ENCODE measurements around the gene RAB11A.

RAB11A gene

DNA sequence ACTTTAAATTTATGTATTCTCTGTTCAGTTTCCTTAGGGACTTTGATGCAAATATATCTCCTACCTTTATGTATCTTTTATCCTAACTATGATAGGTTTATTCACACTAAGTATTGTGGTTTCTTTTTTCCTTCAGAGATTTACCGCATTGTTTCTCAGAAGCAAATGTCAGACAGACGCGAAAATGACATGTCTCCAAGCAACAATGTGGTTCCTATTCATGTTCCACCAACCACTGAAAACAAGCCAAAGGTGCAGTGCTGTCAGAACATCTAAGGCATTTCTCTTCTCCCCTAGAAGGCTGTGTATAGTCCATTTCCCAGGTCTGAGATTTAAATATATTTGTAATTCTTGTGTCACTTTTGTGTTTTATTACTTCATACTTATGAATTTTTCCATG lies 18.3 kb downstream of the RAB11A start:
- DNase-seq: no peak

DNA sequence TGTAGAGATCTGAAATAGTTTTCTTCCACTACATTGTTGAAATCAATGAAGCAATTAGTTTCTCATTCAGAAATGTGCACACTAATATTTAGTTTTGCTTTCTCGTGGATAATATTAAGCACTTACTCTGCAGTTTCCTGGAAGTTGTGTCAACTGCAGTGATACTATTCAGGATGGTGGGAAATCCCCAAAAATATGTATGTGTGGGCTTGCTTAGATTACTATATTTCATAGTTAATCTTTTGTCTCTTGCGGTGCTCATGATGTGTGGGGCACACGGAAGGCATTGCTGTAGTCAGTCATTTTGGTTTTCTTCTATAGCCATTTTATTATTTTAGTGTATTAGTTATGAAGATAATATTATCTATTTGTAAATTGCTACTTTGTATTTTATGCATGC lies 19.7 kb downstream of the RAB11A start:
- DNase-seq: no peak

DNA sequence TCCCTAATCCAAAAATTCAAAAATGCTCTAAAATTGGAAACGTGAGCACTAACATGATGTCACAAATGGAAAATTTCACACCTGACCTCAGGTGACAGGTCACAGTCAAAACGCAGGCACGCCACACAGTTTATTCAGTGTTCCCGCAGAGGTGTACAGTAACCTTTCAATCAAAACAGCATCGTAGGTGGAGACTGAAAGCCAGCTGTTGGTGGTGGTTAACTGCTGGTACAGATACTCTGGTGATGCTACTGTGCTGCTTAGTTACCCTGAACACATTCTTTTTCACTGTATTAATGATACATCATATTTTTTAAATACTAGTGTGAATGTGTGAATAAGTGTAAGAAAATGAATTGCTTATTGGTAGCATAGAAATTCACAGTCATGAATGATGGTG lies 23.8 kb downstream of the RAB11A start:
- DNase-seq: no peak

DNA sequence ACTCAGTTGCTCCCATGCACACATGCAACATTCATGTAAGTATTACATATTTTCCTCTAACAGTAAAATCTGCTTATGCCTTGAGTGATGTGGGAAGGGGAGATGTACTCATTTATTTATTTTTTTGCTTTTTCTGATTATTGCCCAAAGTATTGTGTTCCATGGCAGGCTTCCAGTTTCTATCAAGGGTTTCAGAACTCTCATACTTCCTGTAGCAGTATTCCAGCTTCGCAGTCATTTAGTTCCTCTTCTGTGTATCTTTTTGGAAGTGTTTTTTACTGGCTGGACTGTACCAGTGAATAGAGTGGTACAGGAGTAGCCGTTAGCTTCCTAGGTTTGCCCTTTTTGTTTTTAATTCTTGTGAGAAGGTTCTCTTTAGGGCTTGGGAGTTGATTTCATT lies 26.9 kb downstream of the RAB11A start:
- no peak for DNase-seq

DNA sequence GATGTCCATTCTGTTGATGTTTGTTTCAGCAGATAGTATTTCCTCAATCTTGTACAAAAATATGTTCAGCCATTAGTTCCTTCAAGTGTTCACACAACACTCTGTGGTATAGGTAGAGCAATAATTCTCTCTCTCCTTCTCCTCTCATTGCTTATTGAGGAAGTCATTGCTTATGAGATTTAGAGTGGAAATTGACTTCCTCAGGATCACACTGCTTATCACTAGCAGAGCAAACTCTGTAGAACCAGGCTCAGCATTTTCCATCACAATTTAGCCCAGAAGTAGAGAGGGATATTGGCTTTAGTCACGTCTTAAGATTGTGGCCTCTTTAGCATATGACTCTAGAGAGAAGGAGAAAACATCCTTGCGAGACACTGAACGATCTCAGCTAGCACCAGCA lies 31.2 kb downstream of the RAB11A start:
- DNase-seq: no peak

DNA sequence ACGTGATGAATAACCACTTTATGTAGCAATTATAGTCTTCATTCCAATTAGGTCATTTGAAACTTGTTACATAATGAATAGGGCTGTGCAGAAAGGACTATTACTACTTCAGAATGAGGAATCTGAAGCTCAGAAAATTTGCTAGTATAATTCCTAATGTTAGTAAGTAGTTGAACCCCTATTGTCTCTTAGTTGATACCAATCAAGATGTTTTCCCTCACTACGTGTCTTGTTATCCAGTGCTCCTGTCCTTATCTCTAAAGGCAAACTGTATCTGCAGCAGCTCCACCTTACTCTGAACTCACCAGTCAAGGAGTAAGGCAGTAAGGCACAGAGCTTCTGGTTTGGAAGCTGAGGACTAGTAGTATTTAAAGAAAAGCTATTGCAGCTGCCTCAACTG lies 32.0 kb downstream of the RAB11A start:
- no peak for DNase-seq

DNA sequence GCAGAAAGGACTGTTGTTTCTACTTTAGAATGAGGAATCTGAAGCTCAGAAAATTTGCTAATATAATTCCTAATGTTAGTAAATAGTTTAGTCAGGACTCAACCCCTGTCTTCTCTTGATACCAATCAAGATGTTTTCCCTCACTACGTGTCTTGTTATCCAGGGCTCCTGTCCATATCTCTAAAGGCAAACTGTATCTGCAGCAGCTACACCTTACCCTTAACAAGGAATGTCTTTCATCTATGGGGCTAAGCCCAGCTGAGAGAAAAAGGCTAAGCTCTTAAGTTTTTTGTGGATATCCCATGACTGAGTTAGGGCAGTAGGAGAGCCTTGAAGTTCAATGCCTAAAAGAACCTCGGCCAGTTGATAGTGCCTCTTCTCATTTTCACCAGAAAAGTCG lies 32.5 kb downstream of the RAB11A start:
- no peak for DNase-seq

DNA sequence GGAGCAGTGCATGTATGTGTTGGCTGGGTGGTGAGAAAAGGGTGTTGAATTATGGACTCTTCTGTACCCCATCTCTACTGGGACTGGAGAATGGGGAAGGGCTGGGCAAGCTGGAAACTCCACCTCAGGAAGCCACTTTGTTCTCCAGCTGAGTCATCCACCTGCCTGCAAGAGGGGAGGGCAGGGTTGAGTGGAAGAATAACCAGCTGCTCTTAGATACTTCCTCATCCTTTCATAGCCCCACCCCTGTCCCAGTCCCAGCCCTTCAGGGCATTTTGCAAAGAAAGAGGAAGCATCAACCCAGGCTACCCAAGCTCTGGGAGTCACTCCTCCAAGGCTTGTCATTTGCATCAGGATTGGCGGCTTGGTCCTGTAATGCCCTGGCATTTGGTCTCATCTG lies 33.1 kb downstream of the RAB11A start:
- peak; percentile 55 for DNase-seq

DNA sequence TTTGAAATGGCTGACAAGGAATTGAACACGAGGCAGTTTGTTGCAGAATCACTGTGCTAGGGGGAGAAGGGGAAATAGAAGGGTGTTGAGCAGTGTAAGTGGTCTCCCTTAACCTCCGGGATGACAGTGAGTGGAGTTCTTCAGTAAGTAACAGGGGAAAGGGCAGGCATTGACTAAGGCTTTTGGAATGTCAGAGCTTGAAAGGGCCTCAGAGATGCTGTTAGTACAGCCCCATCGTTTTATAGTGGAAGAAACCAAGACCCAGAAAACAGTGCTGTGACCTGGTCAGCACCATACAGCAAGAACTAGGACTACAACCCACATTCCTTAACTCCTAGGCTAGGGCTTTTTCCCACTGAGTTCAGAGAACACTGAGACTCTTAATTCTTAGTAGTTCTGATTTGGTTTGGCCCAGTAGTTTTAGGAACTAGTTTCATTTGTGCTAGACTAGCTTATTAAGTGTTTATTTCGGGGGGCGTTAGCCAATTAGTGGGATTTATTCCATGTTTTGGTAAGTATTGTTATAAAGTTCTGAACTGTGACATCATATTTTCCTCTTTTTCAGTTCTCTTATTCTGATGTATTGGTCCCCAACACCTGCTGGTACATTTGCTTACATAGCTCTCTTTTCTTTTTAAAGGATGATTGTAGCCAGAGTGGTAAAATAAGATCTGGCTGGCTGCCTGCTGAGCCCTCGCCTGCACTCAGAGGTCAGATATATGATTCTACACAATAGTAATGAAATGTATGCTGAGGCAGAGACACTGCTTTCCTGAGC lies 34.2 kb downstream of the RAB11A start:
- DNase-seq: no peak

DNA sequence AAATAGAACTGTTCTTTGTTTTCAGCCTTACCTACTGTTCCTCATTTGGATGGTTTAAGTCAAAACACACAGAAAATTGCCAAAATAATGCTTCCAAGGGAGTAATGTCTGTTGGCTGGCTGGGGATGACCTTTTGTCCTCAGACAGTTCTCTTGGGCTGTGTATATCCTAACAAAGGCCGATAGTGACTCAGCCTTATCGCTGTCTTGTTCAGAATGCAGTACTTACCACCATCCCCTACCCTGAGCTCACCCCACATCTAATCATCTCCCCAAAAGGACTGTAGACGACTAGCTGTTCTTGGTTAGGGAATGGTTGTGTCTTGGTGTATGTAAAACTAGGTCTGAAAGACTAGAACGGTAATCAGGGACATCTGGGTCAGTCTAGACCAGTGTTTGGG lies 35.0 kb downstream of the RAB11A start:
- DNase-seq: no peak

DNA sequence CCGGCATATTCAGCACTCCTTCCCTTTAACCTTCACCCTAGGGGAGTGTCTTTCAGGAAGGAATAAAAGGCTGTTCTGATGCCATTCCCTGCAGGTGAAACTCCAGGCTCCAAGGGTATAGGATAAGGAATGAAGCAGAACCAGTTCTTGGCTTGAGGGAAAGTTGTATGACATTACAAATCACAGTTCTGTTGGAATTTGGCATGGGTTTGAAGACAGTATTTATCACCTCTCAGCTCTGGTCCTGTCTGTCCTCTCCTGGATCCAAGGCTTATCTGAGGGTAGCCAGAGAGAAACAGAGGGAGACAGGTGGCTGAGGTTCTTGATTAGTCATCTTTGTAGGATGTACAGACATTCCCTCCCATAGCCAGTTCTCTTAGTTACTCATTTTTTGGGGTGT lies 37.1 kb downstream of the RAB11A start:
- DNase-seq: no peak

DNA sequence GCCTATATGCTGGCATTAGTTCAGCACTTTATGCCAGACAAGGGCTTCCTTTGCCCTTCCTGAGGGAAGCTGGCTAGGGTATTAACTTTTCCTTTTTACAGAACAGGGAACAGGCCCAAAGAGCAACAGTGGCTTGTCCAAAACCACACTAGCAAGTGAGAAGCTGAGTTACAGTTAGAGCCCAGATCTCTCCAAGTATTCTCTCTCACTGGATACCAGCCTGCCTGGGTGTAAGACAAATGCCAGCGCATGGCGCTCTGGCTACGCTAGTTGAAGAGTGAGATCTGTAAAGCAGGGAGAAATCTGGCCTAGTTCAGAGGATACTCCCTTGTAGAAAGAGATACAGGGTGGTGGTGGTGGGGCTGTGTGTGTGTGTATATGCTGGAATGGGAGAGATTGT lies 38.4 kb downstream of the RAB11A start:
- DNase-seq: no peak

DNA sequence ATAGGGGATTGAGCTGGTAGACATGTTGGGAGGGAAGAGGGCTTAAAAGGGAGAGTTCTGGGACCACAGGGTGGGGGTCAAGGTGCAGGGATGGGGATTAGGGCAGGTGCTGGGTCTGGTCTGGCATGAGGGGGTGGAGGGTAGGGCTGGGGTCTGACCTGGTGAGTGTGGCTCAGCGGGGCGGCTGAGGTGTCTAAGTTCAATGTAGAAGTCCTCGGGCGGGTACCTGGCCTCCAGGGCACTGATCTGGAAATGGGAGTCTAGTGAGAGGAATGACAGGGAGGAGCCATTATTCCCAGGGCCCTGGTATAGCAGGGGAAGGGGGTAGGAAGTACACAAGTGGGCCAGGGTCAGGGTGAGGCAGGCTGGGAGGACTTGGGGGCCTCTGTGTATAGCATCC lies 39.6 kb downstream of the RAB11A start:
- DNase-seq: no peak

DNA sequence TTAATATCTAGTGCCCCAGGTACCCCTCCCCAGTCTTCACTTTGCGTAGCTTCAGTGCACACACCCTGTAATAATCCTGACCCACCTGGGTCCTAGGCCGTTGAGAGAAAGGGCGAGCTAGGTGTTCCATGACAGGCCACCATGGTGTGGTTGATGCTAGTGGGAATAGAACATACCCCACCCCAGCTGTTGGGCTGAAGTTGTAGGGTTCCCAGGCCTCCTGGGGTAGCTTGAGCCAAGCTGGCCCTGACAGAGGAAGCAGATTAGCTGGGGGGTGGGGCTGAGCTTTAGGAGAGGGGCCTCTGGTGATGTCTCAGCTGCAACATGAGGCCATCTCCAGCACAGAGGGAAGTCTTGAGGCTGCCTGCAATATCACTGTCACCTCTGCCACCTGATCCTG lies 40.5 kb downstream of the RAB11A start:
- DNase-seq: no peak

DNA sequence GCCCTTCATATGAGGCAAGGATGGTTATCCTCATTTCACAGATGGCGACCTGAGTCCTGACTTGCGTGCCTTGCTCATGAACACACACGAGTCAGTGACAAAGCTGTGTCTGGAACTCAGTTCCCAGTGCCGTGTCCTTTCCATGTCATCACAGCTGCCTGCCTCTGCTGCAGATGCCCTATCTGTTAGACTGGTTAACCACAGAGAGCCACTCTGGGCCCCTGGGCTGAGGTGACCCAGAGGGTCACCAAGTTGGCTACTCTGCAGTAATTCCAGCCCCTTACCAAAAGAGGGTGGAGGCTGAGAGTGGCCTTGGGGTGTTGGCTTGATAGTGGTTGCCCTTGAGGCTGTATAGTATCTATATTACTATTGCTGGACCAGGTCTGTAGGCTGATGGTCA lies 41.0 kb downstream of the RAB11A start:
- no peak for DNase-seq

DNA sequence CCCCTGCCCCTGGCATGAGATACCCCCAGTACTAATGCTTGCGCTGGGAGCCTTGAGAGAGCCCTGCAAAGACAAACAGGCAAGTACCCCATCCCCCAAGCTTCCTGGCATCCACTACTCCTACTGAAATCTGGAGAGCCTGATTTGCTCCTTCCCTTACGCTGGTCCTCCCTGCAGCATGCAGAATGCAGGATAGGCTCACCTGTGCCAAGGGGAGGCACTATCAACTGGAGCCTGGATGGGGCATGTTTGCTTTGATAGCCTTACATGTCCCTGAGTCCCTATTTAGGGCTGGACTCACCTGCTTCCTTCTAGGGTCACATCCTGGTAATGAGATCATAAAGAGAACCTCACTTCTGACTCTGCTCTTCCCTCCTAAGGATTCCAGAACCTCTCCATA lies 42.9 kb downstream of the RAB11A start:
- DNase-seq: no peak

DNA sequence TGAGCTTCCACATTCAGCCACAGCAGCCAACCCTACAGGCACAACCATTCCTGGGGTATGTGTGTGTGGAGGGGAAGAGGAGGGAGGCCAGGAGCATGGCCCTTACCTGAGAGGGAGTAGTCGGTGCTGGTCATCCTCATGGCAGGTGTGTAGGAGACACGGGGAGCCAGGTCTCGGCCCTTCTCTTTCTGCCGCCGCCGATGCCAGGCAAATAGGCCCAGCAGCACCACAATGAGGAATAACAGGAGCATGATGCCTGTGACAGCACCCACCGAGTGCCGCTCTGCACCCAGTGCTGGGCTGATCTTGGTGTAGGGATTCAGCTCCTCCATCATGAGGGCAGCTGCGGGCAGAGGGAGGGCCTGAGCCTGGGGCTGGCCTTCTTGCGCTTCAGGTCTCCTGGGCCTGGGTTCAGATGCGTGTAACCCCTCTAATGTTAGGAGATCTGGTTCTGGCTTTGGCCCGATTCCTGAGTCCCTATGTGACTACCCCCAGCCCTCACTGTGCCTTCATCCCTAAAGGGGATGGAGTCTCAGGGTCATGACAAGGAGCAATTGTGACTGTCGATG lies 44.4 kb downstream of the RAB11A start:
- no peak for DNase-seq

DNA sequence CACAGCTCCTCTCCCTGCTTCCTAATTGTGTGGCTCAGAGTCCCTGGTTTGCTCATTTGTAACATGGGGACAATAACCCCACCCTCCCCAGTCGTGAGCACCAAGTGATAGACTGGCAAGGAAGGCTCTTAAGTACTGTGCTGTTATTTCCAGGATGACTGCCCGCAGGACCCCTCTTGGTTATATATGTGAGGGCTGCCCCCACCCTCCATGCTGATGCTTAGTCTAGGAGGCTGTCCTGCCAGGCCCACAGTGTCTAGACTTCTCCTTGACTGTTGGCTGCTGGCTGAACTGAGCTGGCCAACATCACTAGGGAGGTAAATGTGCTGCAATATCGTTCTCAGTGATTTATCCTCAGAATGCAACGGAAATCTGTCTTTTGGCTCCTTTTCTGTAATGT lies 45.1 kb downstream of the RAB11A start:
- no peak for DNase-seq

DNA sequence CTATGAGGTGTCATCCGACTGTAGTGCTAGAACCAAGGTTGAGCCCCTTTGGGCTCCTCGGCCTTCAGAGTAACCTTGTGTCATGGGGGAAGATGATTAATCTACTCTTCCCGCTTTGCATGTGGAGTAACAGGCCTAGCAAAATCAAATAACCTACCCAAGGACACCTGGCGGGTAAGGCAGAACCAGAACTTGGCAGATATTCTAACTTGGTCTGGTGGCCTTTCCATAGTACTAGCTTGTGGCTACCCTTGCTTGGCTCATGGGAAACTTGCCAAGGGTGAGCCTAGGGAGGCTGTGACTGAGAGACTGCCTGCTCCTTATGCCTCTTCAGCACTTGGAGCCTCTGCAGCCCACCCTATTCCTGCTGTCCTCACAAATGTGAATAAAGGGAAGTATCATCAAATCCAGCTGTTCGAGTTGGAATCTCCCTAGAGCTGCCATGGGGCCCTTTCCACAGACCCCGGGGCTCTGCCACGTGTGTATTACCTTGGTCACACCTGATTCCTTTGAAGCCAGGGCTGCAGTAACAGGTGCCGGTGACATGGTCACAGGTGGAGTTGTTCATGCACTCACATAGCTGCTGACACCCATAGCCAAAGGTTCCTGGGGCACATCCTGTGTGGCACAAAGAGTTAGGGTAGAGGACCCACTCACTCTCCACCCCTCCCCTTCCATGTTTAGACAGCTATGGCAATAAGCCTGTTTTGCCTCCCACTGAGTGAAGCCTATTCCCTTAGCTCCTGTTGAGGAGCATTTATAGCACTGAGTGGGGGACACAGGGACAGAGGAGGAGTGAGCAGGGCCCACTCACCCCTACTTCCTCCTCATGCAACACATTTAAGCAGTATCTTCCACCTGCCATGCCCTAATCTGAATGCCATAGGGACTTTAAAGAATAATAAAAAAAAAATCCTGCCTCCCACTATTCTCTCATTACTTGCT lies 46.0 kb downstream of the RAB11A start:
- no peak for DNase-seq

DNA sequence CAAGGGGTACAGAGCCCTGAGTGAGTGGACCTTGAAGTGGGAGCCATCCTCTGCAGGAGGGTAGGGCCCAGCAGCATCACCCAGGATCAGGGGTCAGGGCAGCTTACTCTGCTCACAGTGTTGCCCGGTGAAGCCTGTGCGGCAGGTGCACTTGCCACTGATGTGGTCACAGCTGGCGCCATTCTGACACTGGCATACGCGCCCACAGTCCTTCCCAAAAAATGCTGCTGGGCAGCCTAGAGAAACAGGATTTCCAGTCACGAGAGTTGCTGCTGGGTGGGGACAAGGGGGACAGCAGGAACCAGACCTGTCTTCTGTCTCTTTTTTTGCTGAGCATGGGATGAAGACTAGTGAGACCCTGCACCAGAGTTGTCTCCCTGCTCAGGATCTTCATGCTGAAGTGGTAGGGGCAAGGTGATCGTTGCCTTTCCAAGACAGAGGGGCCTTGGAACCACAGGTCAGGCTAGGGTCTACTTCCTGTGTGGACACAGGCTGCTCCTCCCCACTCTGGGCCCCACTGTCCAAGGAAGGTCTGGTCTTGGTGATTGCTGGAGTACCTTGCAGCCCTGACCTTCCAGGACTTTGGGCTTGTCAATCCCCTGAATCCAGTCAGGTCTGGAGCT lies 46.9 kb downstream of the RAB11A start:
- no peak for DNase-seq

DNA sequence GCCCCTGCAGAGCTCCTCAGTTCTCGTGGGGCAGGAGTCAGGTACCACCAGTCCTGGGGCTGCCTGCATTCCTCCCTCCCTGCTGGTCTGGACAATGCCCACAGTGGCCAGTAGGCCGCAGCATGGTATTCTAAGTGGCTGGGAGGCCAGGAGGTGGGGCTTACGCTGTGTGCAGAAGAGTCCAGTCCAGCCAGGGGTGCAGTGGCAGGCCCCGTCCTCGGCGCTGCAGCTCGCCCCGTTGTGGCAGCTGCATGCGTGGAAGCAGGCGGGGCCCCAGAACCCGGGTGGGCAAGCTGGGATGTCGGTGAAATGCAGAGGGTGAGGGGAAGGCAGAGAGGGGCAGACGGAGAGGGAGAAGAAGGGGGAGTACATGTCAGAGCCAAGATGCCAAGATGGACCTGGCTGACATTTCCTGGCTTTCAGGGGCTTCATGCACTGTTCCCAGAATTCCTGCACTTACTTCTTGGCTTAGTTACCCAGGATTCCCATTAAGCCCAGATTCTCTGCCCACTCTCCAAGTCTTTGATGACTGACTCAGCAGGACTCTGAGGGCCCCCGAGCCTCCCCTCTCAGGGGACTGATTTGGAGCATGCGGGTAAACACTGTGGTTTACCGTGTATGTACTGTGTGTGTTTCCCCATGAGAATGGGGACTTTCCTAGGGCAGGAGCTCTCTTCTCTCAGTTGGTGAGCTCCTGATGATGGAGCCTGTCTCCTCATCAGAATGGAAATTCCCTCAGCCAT lies 47.5 kb downstream of the RAB11A start:
- peak; percentile 65 for DNase-seq

DNA sequence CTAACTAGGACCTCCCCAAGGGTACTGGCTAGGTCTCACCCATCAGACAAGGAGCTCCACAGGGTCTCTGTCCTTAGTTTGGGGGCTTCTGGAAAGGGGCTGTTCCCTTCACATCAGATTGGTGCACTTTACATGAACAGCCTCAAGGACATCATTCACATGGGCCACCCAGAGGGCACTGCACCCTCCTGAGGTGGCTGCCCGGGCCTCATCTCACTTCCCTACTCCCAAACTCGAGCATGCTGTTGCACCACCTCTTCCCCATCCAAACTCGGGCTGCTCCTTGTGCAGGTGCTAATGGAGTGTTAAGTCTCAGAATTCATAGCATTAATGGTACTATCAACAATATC lies 48.1 kb downstream of the RAB11A start:
- no peak for DNase-seq

DNA sequence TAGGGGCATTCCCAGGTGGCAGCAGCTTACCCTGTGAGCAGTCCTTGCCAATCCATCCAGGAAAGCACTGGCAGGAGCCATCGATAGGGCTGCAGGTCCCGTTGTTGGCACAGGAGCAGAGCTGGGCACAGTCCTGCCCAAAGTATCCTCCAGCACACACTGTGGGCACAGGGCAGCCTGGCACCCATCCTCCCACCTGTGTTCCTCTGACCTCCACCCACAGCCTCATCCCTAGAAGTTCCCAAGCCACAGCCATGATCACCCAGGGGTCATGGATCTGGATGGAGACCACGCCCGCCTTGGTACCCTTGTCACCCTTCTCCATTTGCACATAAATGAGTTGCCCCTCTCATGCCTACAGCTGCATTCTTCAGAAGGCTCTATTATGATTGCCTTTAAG lies 48.6 kb downstream of the RAB11A start:
- no peak for DNase-seq
